Measurements from ENCODE around the gene PLA2G15.

GRCh38 chr16:68274441-68274840 lies 29.3 kb downstream of the PLA2G15 start:
- TF ChIP-seq, protein P1, sequence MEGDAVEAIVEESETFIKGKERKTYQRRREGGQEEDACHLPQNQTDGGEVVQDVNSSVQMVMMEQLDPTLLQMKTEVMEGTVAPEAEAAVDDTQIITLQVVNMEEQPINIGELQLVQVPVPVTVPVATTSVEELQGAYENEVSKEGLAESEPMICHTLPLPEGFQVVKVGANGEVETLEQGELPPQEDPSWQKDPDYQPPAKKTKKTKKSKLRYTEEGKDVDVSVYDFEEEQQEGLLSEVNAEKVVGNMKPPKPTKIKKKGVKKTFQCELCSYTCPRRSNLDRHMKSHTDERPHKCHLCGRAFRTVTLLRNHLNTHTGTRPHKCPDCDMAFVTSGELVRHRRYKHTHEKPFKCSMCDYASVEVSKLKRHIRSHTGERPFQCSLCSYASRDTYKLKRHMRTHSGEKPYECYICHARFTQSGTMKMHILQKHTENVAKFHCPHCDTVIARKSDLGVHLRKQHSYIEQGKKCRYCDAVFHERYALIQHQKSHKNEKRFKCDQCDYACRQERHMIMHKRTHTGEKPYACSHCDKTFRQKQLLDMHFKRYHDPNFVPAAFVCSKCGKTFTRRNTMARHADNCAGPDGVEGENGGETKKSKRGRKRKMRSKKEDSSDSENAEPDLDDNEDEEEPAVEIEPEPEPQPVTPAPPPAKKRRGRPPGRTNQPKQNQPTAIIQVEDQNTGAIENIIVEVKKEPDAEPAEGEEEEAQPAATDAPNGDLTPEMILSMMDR (IDR thresholded peaks at IDR 0.05): no peak
- no peak for TF ChIP-seq ZFX (IDR thresholded peaks at IDR 0.05; ENCODE audit: borderline replicate concordance)
